ENCODE results near the gene PRDM12. TPM values are rescaled to one million over a fixed set of nuclear protein-coding genes. Genes with fewer than 3 reads are reported as not detected.

Gene PRDM12
- polyA plus RNA-seq, 1 of the 3 experiments (the other 2 are of a cell fraction): 0.08 TPM

- TF ChIP-seq NRF1 (IDR thresholded peaks at IDR 0.05; ENCODE audit: low read depth, low read length) (no peak), TCF12 (IDR thresholded peaks at IDR 0.05) (no peak), PBX3 (IDR thresholded peaks at IDR 0.05) (no peak)
Measured at GRCh38 chr9:130626249-130626996, 38.0 kb upstream of the PRDM12 start (continued).

DNA sequence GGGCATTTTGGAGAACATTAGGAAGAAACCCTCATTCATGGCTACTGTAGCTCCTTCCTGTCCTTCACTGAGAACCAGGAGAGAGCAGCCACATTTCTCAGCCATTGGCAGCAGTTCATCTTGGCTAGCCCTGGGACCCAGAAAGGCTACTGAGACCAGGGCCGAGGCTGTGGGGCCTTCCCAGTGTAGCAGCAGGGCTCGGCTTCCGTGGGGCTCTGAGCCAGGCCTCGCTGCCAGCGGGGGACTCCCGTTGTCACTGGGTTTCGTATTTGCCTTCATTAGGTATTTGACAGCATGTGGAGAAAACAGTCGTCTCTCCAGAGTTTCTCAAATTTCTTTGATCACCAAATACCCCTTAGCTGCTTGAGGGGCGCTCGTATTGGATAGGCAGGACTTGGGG lies 37.3 kb upstream of the PRDM12 start:
- H3K79me2 ChIP-seq (ENCODE audit: insufficient read depth): no peaks in the 10 kb centered on the region
- 96% methylated on average over 7 of the region's 10 CpGs for WGBS (ENCODE audit: low lambda C conversion rate)
- H3K4me3 ChIP-seq (ENCODE audit: low read depth in 2 of 2, low read length in 1 of 2): no peak overlapping the region
- no peaks in the 10 kb centered on the region for H3K9me2 ChIP-seq
- ChIA-PET CTCF (interaction anchor here (1.5 to 2.0 kb wide), 2 partner anchors 12 to 22 kb away, joined by 4 to 5 read pairs; no protein-coding TSS in a partner anchor), POLR2A (no interaction called here)
- H3K36me3 ChIP-seq (replicated peaks in 1 of 2; ENCODE audit: control insufficient read depth in 1 of 2, insufficient read depth in 2 of 2, low read length in 1 of 2): peaks cover 37 to 86% of the 10 kb centered on the region in 2 experiments
- H3F3A ChIP-seq (replicated peaks; ENCODE audit: insufficient read depth): no peaks in the 10 kb centered on the region
- H4K20me1 ChIP-seq (ENCODE audit: insufficient read depth): no peaks in the 10 kb centered on the region
- no peak overlapping the region for H3K4me2 ChIP-seq
- H3K27ac ChIP-seq (ENCODE audit: low read depth in 2 of 2, low read length in 1 of 2): no peak overlapping the region
- no peaks in the 10 kb centered on the region for H3K9me3 ChIP-seq
- DNase-seq: no peak
- H3K27me3 ChIP-seq (ENCODE audit: insufficient read depth): no peaks in the 10 kb centered on the region
- H2AFZ ChIP-seq (ENCODE audit: low read depth): no peak overlapping the region
- TF ChIP-seq, protein P1, sequence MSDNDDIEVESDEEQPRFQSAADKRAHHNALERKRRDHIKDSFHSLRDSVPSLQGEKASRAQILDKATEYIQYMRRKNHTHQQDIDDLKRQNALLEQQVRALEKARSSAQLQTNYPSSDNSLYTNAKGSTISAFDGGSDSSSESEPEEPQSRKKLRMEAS (IDR thresholded peaks at IDR 0.05; ENCODE audit: low read depth): no peak
- TF ChIP-seq EP300 (IDR thresholded peaks at IDR 0.05; ENCODE audit: borderline replicate concordance in 1 of 2, low read depth in 1 of 2, low read length in 1 of 2) (no peak), GATA2 (CRISPR knock-in tag; IDR thresholded peaks at IDR 0.05) (no peak), CHD2 (IDR thresholded peaks at IDR 0.05; ENCODE audit: low read length, partially characterized antibody) (no peak), YY1 (IDR thresholded peaks at IDR 0.05; ENCODE audit: low read depth) (no peak), TEAD4 (IDR thresholded peaks at IDR 0.05; ENCODE audit: borderline replicate concordance, insufficient read depth) (no peak)
- H3K9ac ChIP-seq: no peak overlapping the region
- no peaks in the 10 kb centered on the region for H3K4me1 ChIP-seq (ENCODE audit: control insufficient read depth in 1 of 2, insufficient read depth in 2 of 2, low read depth in 1 of 2, low read length in 1 of 2)

DNA sequence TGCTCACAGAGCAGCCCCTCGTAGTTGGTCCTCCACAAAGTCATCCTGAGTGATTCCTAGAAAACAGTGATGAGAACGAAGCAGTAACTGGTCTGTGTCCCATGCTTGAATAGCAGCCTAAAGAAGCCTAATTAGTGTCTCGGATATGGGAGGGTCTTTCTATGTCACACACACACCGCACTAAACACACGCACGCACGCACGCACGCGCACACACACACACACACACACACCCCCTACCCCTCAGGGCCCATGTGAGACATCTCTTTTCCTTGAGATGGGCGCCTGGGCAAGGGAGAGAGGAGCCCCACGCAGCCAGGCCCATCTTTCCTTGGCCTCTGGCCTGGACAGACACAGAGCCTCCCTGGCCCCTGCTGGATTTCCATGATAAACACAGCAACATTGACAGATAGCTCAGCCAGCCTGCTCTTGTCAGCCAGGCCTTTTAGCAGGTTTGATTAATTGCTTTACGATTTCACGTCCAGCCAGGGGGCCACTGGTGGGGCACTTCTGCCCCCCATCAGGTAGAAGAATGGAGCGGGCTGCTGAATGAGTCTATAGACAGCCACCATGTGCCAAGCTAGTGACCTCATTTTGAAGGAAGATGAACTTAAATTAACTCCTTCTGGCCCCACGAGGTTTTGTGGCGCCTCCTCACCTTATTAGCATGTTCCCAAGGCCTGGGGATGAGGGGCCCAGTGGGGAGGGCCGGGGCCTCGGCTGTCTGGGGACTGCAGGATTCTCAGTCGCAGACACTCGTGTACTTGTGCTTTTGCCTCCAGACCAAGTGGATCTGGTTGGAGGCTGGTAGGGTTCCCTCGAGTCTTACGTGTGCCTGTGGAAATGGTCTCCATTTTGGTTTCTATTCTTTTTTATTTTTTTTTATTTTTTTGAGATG lies 36.2 kb upstream of the PRDM12 start:
- no peaks in the 10 kb centered on the region for H4K20me1 ChIP-seq (ENCODE audit: insufficient read depth)
- no peaks in the 10 kb centered on the region for H3K79me2 ChIP-seq (ENCODE audit: insufficient read depth)
- ChIA-PET CTCF (interaction anchor here (1.5 to 2.0 kb wide), 2 partner anchors 13 to 23 kb away, joined by 4 to 5 read pairs; no protein-coding TSS in a partner anchor), POLR2A (no interaction called here)
- no peaks in the 10 kb centered on the region for H3F3A ChIP-seq (replicated peaks; ENCODE audit: insufficient read depth)
- no peaks in the 10 kb centered on the region for H3K4me1 ChIP-seq (ENCODE audit: control insufficient read depth in 1 of 2, insufficient read depth in 2 of 2, low read depth in 1 of 2, low read length in 1 of 2)
- no peak overlapping the region for H2AFZ ChIP-seq (ENCODE audit: low read depth)
- H3K27ac ChIP-seq (ENCODE audit: low read depth in 2 of 2, low read length in 1 of 2): no peak overlapping the region
- peaks cover 28 to 91% of the 10 kb centered on the region in 2 experiments for H3K36me3 ChIP-seq (replicated peaks in 1 of 2; ENCODE audit: control insufficient read depth in 1 of 2, insufficient read depth in 2 of 2, low read length in 1 of 2)
- no peak overlapping the region for H3K4me2 ChIP-seq
- DNase-seq: no peak
- H3K4me3 ChIP-seq (ENCODE audit: low read depth in 2 of 2, low read length in 1 of 2): no peak overlapping the region
- WGBS (ENCODE audit: low lambda C conversion rate): 86% methylated on average over 23 of the region's 23 CpGs
- no peak for TF ChIP-seq GABPA (IDR thresholded peaks at IDR 0.05; ENCODE audit: low read depth)
- H3K9ac ChIP-seq: no peak overlapping the region
- H3K9me2 ChIP-seq: no peaks in the 10 kb centered on the region
- H3K9me3 ChIP-seq: no peaks in the 10 kb centered on the region
- H3K27me3 ChIP-seq (ENCODE audit: insufficient read depth): no peaks in the 10 kb centered on the region

All from SK-N-SH (cell line).